ENCODE measurements around the gene WWC2.

Gene WWC2

DNA sequence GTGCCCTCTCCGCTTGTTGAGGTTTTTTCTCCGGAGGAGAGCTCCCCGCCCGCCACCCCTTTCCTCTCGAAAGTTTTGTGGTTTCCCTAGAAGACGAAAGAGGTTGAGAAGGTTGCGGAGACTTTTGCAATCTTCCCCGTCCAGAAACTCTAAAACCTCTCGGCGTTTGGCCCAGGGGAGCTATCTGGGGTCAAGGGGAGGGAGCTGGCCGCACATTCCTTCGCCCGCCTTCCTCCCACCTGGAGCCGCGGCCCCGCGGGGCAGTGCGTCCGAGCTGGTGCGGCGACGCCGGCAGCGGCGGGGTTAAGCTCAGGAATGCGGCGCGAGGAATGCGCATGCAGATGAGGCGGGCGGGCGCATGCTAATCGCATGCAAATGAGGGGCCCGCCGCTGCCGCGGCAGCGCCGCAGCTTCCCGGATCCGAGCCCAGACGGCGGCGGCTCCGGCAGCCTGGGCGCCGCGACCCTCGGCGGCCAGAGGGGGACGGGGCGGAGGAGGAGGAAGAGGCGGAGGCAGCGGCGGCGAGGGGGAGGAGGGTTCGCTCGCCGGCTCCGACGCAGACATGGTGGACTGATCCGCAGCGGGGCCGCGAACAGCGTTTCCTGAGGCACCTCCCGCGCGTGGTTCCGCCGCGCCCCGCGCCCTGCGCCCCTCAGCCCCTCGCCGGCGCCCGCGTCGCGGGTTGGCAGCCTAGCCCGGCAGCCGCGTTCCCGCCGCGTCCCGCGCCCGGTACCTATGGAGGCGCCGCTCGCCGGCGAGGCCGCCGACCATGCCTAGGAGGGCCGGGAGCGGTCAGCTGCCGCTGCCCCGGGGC is at the start of gene WWC2:
Gene WWC2, plus strand, starts transcription at position 535 of the 814 bp plus-strand sequence. Its CDS starts 235 bp downstream, at position 770.
- in situ Hi-C loops (cut with MboI; ENCODE audit: low sequenced_read_pairs) = no loop called here

- in situ Hi-C loops (cut with MboI; ENCODE audit: low sequenced_read_pairs) = no loop called here
Measured at GRCh38 chr4:183053681-183054080, 45.4 kb upstream of the WWC2 start.

DNA sequence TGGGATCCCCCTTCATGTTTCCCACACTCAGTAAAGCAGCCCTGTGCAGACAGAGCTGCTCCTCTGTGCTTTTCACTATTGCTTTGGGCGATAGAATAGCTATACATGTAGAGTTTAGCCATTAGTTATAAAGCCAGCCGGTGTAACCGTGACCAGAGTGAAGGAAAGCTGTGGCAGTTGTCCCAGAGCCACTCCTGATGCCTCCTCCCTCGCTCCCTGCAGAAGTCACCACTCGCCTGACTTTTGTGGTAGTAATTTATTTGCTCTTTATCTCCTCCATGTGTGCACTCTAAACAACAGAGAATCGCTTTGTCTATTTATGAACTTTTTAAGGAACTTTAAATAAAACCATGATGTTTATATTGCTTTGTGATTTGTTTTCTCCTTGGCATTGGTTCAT is 41.8 kb upstream of the WWC2 start:
- in situ Hi-C loops (cut with MboI; ENCODE audit: low sequenced_read_pairs) = no loop called here

DNA sequence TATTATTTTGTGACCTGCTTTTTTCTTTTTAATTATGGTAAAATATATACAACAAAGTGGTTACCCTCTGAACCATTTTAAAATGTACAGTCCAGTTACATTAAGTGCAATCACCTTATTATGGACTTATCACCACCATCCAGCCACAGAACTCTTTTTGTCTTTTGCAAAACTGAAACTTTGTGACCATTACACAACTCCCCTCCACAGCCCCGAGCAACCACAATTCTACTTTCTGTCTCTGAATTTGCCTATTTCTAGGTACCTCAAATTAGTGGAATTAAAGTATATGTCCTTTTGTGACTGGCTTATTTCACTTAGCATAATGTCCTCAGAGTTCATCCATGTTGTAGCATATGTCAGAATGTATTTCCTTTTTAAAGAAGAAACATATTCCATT is 39.3 kb upstream of the WWC2 start:
- in situ Hi-C loops (cut with MboI; ENCODE audit: low sequenced_read_pairs) = no loop called here

DNA sequence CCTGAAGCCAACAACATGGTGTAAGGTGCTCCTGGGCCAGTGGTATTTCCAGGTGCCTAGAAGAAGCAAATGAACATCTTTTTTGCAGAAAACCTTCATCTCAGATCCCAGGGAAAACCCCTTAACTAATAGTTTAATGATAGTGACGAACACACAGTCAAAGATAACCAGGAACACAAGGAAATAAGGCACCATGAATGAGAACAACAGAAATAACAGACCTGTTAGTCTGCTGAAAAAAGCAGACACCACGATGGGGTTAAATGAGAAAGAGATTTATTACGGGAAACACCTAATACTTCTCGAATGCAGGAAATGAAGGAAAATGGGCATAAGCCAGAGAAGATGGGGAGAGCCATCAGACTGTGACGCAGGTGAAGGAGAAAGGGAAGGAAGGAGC is 30.6 kb upstream of the WWC2 start:
- in situ Hi-C loops (cut with MboI; ENCODE audit: low sequenced_read_pairs) = no loop called here

DNA sequence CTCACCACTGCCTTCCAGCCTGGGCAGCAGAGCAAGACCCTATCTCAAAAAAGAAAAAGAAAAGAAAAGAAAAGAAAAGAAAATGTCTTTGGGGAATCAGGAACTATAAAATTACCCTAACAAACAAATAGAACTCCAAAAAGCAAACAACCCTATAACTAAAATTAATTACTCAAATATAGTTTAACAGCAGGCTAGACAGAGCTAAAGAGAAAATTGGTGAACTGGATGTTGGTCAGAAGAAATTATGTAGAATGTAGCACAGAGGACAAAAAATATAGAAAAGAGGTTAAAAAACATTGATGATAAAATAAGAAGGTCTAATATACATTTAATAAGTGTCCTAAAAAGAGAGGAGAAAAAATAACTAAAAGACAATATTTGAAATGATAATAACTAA is 27.8 kb upstream of the WWC2 start:
- in situ Hi-C loops (cut with MboI; ENCODE audit: low sequenced_read_pairs) = no loop called here

DNA sequence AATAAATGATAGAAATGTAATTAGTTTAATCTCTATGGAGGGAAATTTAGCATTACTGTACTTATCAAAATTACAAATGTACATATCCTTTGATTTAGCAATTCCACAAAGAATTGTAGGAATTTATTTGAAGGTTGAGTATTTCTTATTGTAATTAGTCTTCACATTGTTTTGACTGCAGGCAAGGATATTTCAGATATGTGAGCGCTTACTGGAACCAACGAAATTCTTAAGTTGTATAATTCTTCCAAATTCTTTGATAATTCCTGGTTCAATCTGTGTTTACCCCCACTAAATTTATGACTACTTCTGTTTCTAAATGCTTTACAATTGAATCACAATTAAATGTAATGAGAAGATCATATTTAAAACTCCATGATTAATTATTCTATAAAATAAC is 26.9 kb upstream of the WWC2 start:
- in situ Hi-C loops (cut with MboI; ENCODE audit: low sequenced_read_pairs) = no loop called here

GRCh38 chr4:183073838-183074145 is 25.3 kb upstream of the WWC2 start:
- in situ Hi-C loops (cut with MboI; ENCODE audit: low sequenced_read_pairs) = no loop called here

DNA sequence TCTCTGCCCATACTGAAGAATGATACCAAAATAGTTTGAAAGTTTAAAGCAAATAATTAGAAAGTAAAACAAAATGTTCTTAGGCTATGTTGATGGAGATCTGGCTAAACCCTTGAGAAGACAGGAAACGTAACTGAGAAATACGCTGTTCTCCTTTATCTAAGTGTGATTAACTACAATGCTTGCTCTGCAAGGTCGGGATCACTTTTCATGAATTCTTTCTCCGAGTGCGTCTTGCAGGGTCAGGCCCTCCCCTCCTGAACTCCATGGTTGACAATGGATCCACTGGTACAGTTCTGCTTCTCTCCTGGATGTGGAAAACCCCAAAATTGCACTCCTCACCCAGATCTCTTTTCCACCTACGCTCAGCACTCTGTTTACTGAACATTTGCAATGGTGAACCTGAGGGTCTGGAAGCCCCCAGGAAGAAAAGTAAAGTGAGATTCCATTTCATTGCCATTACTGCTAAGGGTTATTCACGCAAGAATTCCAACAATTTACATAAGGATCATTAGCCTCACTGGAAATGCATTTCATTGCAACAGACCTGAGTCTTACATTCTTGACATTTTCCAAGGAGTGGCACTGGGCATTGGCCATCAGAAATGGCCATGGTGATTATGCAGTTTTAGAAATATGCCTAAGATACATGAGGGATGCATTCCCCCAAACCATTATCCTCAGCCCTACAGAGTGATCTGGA is 24.6 kb upstream of the WWC2 start:
- in situ Hi-C loops (cut with MboI; ENCODE audit: low sequenced_read_pairs) = no loop called here

- in situ Hi-C loops (cut with MboI; ENCODE audit: low sequenced_read_pairs) = no loop called here
Measured at GRCh38 chr4:183078634-183079033, 20.4 kb upstream of the WWC2 start.

DNA sequence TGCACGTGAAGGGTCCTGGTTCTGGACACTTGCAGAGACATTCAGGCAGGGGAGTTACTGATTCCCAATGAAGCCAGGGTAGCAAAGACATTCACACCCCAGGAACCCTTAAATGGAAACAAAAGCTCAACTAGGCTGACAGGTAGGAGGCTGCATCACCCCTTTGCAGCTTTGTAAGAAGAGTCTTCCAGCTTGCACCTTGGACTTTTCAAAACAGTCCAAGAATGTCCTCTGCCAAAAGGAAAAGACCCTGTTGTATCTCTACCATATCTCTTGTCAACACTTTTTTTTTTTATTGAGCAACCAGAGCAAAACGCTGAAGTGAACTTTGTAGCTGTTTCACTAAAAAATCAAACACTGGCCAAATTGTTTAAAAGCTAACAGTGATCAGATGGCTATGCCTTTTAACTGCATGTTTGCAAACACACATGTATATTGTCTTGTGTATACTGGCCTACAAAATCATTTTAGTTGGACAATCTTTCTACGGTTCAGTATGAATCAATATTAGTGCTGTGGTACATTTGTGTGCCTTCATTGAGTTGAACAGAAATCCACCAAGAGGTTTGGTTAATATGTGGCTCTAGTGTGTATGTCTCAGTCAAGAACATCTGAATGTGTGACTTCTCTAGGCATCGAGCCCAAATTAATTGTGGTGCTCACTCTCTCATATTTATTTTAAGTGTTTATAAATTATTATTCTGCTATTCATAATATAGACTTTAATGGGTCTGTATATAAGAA is 18.5 kb upstream of the WWC2 start:
- in situ Hi-C loops (cut with MboI; ENCODE audit: low sequenced_read_pairs) = no loop called here

DNA sequence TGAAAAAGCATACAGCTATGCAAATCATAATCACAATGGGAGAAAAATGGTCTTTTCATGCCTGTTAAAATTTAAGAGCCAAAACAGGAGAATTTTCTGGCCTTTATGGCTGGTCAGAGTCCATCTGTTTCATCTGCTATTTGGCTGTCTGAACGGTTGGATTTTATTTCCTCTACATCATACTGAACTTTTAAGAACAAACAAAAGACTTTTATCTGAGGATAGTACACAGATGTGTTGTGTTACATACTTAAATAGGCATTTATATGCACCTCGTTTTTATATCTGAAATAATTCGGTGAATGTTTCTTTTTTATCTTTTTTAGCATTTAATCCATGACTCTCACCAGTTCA is 18.0 kb upstream of the WWC2 start:
- in situ Hi-C loops (cut with MboI; ENCODE audit: low sequenced_read_pairs) = no loop called here

GRCh38 chr4:183082053-183082452 is 17.0 kb upstream of the WWC2 start:
- in situ Hi-C loops (cut with MboI; ENCODE audit: low sequenced_read_pairs) = no loop called here

GRCh38 chr4:183094393-183095198 is 4.5 kb upstream of the WWC2 start:
- in situ Hi-C loops (cut with MboI; ENCODE audit: low sequenced_read_pairs) = no loop called here

GRCh38 chr4:183095199-183095512 is 3.9 kb upstream of the WWC2 start:
- in situ Hi-C loops (cut with MboI; ENCODE audit: low sequenced_read_pairs) = no loop called here

DNA sequence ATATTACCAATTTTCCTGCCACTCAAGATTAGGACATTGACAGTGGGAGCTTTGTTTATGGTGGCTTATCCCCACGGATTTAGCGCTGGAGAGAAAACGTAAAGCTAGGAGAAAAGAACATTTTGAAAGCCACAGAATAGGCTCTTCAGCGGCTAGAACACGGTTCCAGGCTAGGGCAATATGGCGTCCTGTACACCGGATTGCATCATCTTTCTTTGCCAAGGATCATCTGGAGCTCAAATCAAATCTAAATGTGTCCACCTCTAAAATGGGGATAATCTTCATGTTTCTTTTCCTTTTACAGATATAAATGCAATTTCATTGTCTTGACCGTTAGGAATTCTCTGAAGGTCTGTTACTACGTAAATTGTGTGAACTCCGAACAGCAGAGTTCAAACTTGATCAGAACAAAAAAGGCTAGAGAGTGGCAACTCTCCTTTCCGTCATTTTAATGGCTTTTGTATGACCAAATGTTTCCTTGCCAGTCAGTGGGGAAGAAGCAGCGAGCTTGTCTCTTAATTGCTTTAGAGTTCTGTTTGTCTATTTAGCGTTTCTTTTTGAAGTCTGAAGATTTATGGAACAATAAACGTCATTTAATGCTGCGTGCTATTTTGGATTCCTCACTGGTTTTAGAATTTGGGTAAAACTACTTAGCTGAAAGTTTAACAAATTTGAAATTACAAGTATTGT is 2.6 kb upstream of the WWC2 start:
- in situ Hi-C loops (cut with MboI; ENCODE audit: low sequenced_read_pairs) = no loop called here

DNA sequence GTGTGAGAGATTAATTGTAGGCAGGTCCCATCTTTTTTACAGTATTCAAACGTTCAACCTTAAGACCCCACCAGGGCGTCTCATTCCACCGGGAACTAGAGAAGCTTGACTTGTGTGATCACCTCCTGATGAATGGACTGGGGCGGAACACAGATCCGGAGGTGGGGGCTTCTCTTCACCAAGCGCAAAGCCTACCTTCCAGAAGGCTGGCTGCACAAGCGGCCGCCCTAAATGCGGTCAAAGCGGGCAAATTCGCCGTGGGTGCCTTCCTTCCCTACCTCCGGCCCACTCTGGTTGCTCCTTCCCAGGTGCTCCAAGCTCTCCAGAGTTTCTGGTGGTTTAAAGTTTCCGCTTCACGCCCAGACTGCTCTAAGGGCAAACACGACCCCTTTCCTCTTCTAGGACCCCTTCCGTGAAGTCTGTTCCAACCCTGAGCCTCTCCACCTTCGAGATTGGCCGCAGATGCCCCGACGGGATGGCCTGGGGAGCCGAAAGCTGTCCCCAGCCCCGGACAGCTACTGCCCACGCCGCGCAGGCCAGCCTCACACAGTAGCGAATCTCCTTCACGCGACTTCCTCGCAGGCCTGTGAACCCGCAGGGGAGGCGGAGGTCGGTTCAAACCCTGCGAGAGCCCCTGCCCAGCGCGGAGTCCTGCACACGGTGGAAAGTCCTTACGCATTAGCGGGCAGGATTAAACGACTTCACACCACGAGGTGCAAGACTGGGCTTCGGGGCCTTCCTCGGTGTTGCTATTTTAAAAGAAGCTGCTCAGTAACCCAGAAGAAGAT is 1.6 kb upstream of the WWC2 start:
- in situ Hi-C loops (cut with MboI; ENCODE audit: low sequenced_read_pairs) = no loop called here

GRCh38 chr4:183098019-183098722 is 886 bp upstream of the WWC2 start:
- in situ Hi-C loops (cut with MboI; ENCODE audit: low sequenced_read_pairs) = no loop called here

- in situ Hi-C loops (cut with MboI; ENCODE audit: low sequenced_read_pairs) = no loop called here
Measured at GRCh38 chr4:183099537-183100297, 660 bp downstream of the WWC2 start.

Data from HL-60/S4 treated with phorbol 12-myristate 13-acetate at 8.2 ng/mL for 4 days and 3 days (cell line).